OCI-LY3 (cell line): ENCODE data around the gene PI4K2B.

ENCODE experiments used
- H2AFZ ChIP-seq: fragments of 200-600, 300-600 bp; shearing (Covaris generic); 2 replicates; pipeline ENCODE4 v1.6.0; 2014; ENCODE audit warnings: antibody characterized with exemption, low read depth, low read length
- H3K27ac ChIP-seq: fragments of 200-600, 300-600 bp; sonication (generic); 2 replicates; pipeline ENCODE4 v1.5.1; 2014; ENCODE audit warnings: mild to moderate bottlenecking, low read length, moderate library complexity, mixed read lengths
- H3K27me3 ChIP-seq: fragments of 200-600, 300-600 bp; sonication (generic); 2 replicates; pipeline ENCODE4 v1.6.1; 2014; ENCODE audit warnings: low read depth, low read length, mixed read lengths
- H3K36me3 ChIP-seq: fragments of 200-600, 300-600 bp; sonication (generic); replicated peaks from 2 replicates; pipeline ENCODE3; 2014; ENCODE audit warnings: low read depth, low read length, mixed read lengths
- H3K4me1 ChIP-seq: fragments of 300-600, 200-600 bp; sonication (generic); 2 replicates; pipeline ENCODE4 v1.6.1; 2014; ENCODE audit warnings: low read length, mixed read lengths
- H3K4me2 ChIP-seq: fragments of 200-600, 300-600 bp; sonication (generic); 2 replicates; pipeline ENCODE4 v1.6.1; 2014; ENCODE audit warnings: low read length, mixed read lengths
- H3K4me3 ChIP-seq: fragments of 300-600, 200-600 bp; sonication (generic); 2 replicates; pipeline ENCODE4 v1.5.1; 2014; ENCODE audit warnings: antibody characterized with exemption, mild to moderate bottlenecking, low read length, moderate library complexity
- H3K79me2 ChIP-seq: fragments of 300-600, 200-600 bp; shearing (Covaris generic); 2 replicates; pipeline ENCODE4 v1.6.1; 2014; ENCODE audit warnings: mild to moderate bottlenecking, low read length, mixed read lengths
- H3K9ac ChIP-seq: fragments of 300-600, 200-600 bp; shearing (Covaris generic); 2 replicates; pipeline ENCODE4 v1.6.0; 2014; ENCODE audit warnings: mild to moderate bottlenecking, low read length, moderate library complexity
- H3K9me3 ChIP-seq: fragments of 200-600, 300-600 bp; shearing (Covaris generic); 2 replicates; pipeline ENCODE4 v1.6.1; 2014; ENCODE audit warnings: low read length, mixed read lengths; ENCODE audit not compliant: insufficient read depth
- H4K20me1 ChIP-seq: fragments of 200-600, 300-600 bp; sonication (generic); 2 replicates; pipeline ENCODE4 v1.6.1; 2016; ENCODE audit warnings: low read length, mixed read lengths; ENCODE audit not compliant: insufficient read depth
- CTCF ChIP-seq: fragments of 200-600, 300-600 bp; sonication (generic); IDR thresholded peaks from 2 replicates; pipeline ENCODE4 v1.5.1; 2014; ENCODE audit warnings: antibody characterized with exemption, low read length, low read depth
- EZH2phosphoT487 ChIP-seq: fragments of 200-600 bp; shearing (Covaris generic); IDR thresholded peaks from 2 replicates; pipeline ENCODE4 v1.6.1; 2018; ENCODE audit warnings: antibody characterized with exemption, mixed run types, low read depth

The PI4K2B gene

GRCh38 chr4:25310803-25311166 is 77.0 kb downstream of the PI4K2B start:
- TF ChIP-seq EZH2phosphoT487 (no peak), CTCF (no peak)
- no peaks in the 10 kb centered on the region for H3K9me3 ChIP-seq
- H3K27me3 ChIP-seq, result no peaks in the 10 kb centered on the region
- H3K4me3 ChIP-seq, result peak overlapping the region; percentile 53
- H4K20me1 ChIP-seq, result no peaks in the 10 kb centered on the region
- peaks cover 49% of the 10 kb centered on the region for H3K4me1 ChIP-seq
- H2AFZ ChIP-seq, result peak overlapping the region; percentile 92
- peaks cover 6% of the 10 kb centered on the region for H3K36me3 ChIP-seq
- peak overlapping the region; percentile 59 for H3K9ac ChIP-seq
- H3K79me2 ChIP-seq, result peaks cover 22% of the 10 kb centered on the region
- H3K27ac ChIP-seq, result peak overlapping the region; percentile 92
- H3K4me2 ChIP-seq, result peak overlapping the region; percentile 85

GRCh38 chr4:25312496-25313200 is 78.8 kb downstream of the PI4K2B start, which contains the start of gene ZCCHC4:
Gene ZCCHC4 (plus strand): TSS chr4:25312774. CDS start chr4:25312810, 36 bp downstream.
- Histone ChIP-seq H2AFZ (peak within 1 kb of the TSS; percentile 97), H3K36me3 (peaks cover 15% of the 10 kb centered on the region), H3K9ac (peak within 1 kb of the TSS; percentile 73), H3K79me2 (peaks cover 22% of the 10 kb centered on the region), H3K4me2 (peak within 1 kb of the TSS; percentile 75), H3K4me1 (peaks cover 49% of the 10 kb centered on the region), H3K27ac (peak within 1 kb of the TSS; percentile 55), H3K4me3 (peak within 1 kb of the TSS; percentile 80), H4K20me1 (no peaks in the 10 kb centered on the region), H3K27me3 (no peaks in the 10 kb centered on the region), H3K9me3 (no peaks in the 10 kb centered on the region)
- TF ChIP-seq EZH2phosphoT487 (no peak), CTCF (peak; percentile 95)

GRCh38 chr4:25313201-25313895 is 79.5 kb downstream of the PI4K2B start:
- H3K79me2 ChIP-seq, result peaks cover 22% of the 10 kb centered on the region
- H3K9ac ChIP-seq, result peak overlapping the region; percentile 73
- peak overlapping the region; percentile 80 for H3K4me3 ChIP-seq
- H3K9me3 ChIP-seq, result no peaks in the 10 kb centered on the region
- peak overlapping the region; percentile 75 for H3K4me2 ChIP-seq
- H4K20me1 ChIP-seq, result no peaks in the 10 kb centered on the region
- no peak overlapping the region for H3K27ac ChIP-seq
- no peak for TF ChIP-seq CTCF
- no peak for TF ChIP-seq EZH2phosphoT487
- no peaks in the 10 kb centered on the region for H3K27me3 ChIP-seq
- H2AFZ ChIP-seq, result 0 out of 2 replicates have a peak overlapping the region, but pooled peaks have one; percentile 21
- H3K4me1 ChIP-seq, result peaks cover 43% of the 10 kb centered on the region
- peaks cover 19% of the 10 kb centered on the region for H3K36me3 ChIP-seq

GRCh38 chr4:25320336-25320735 is 86.5 kb downstream of the PI4K2B start:
- no peak overlapping the region for H3K4me3 ChIP-seq
- no peak for TF ChIP-seq EZH2phosphoT487
- no peak for TF ChIP-seq CTCF
- no peaks in the 10 kb centered on the region for H3K9me3 ChIP-seq
- H3K79me2 ChIP-seq, result no peaks in the 10 kb centered on the region
- H3K4me1 ChIP-seq, result peaks cover 10% of the 10 kb centered on the region
- no peak overlapping the region for H3K9ac ChIP-seq
- H2AFZ ChIP-seq, result no peak overlapping the region
- H3K27ac ChIP-seq, result 0 out of 2 replicates have a peak overlapping the region, but pooled peaks have one; percentile 14
- peaks cover 23% of the 10 kb centered on the region for H3K36me3 ChIP-seq
- H3K27me3 ChIP-seq, result no peaks in the 10 kb centered on the region
- H4K20me1 ChIP-seq, result no peaks in the 10 kb centered on the region
- peak overlapping the region; percentile 8 for H3K4me2 ChIP-seq
